Measurements from ENCODE around the gene EIF3A.

EIF3A gene

DNA sequence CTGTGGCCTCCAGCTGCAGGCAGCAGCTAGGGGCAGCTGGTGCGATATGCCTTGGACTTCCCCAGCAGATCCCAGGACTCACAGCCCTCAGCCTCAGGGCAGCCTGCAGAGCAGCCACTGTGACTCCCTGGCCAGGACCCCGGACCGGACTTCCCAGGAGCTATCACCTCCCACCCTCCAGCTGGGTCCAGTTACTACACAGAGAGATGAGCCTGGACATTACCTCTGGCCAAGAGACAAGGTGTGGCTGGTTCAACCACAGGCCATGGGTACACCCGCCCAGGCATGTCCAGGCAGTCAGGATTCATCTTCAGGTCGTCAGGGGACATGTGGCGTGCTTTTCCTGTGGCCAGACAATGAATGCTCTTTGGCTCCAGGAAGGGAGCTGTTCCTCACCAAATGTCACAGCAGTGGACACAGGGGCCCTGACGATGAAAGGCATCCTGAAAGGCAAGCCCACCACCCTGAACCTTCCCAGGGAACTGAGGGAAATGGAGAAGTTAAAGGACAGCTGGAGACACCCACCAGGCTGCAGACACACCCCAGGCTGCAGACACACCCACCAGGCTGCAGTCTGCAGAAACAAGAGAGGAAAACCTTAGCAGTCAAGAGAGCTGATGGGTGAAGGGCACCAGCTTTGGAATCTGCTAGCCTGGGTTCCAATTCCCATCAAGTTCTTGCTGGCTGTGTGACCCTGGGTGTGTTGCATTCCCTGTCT, 76.9 kb downstream of the EIF3A start:
- DNase-seq: no peak

- no peak for DNase-seq
These were observed 78.7 kb downstream of the EIF3A start for GRCh38 chr10:119001717-119002500.

DNA sequence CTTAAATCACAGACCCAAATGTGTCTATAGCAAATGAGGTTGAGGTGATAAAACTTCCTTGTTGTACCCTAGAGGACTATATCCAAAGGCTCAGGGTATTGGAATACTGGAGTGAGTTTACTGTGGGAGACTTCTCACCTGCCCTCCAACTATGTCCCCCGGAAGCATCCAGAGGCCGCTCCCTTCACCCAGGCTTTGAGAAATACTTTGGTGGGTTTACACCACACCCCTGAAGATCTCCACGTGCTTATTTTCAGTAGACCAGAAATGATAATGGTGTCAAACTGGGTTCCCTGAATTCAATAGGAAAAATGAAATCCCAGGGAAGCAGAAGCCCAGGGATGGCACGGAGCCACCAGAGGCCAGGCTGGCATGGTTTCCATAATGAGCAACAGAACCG, 82.4 kb downstream of the EIF3A start:
- no peak for DNase-seq

GRCh38 chr10:118997379-118997778, 83.2 kb downstream of the EIF3A start:
- no peak for DNase-seq

- no peak for DNase-seq
These were observed 84.9 kb downstream of the EIF3A start for GRCh38 chr10:118995739-118996138.

GRCh38 chr10:118994321-118994720, 86.3 kb downstream of the EIF3A start:
- no peak for DNase-seq

- no peak for DNase-seq
These were observed 87.4 kb downstream of the EIF3A start for GRCh38 chr10:118993214-118993613.

DNA sequence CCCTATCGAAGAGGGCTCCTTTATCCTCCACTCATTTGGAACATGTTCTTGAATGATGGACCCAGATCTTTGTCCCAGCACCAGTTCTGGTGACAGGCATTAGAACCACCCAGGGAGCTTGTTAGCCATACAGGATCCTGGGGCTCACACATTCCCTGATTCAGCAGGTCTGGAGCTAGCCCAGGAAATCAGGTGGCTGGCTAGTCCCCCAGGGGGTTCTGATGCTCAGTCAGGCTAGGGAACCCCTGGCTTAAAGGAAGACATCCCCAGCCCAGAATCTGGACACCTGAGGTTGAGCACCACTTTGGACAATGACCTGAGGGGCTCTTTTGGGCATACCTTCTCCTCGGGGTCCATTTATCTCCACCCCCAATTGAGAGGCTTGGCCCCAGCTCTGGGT, 88.1 kb downstream of the EIF3A start:
- DNase-seq: no peak

GRCh38 chr10:118990326-118990725, 90.3 kb downstream of the EIF3A start:
- no peak for DNase-seq

GRCh38 chr10:118986815-118987790, 93.5 kb downstream of the EIF3A start:
- DNase-seq: no peak

DNA sequence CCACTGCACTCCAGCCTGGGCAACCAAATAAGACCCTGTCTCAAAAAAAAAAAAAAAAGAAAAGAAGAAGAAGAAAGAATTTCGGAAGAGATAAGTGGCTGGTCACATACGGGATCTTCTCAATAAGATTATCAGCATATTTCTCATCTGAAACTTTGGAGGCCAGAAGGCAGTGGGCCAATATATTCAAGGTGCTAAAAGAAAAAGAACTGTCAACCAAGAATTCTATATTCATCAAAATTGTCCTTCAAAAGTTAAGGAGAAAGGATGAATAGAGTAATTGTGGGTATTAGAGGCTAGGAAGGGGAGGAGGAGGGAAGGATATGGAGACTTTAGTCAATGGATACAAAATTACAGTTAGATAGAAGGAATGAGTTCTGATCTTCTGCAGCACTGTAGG, 95.0 kb downstream of the EIF3A start:
- no peak for DNase-seq
